H1 (cell line): ENCODE data around the gene ENAH. TPM values are rescaled to one million over a fixed set of nuclear protein-coding genes. Genes with fewer than 3 reads are reported as not detected.

Experiments used
- CBX5 ChIP-seq: fragments of 300-800, 300-1000 bp; sonication (generic); IDR thresholded peaks from 2 replicates; pipeline ENCODE4 v1.7.1; 2016; ENCODE audit warnings: antibody characterized with exemption, low read length, low read depth
- EP300 ChIP-seq, 2 experiments: IDR thresholded peaks; 1 replicate in 1 of 2; 2 replicates in 1 of 2; pipeline ENCODE4 v1.6.1; 2011 to 2012; ENCODE audit warnings: low read depth in 2 of 2, low read length in 2 of 2, mild to moderate bottlenecking in 2 of 2, borderline replicate concordance in 1 of 2, inconsistent platforms in 1 of 2, moderate library complexity in 1 of 2
- EZH2 ChIP-seq: fragments of 200-600 bp; sonication (generic); IDR thresholded peaks from 2 replicates; pipeline ENCODE4 v1.7.1; 2012; ENCODE audit warnings: low read depth, mild to moderate bottlenecking, moderate library complexity, low read length, inconsistent platforms; ENCODE audit not compliant: severe bottlenecking
- NRF1 ChIP-seq: IDR thresholded peaks from 2 replicates; pipeline ENCODE4 v1.6.1; 2011; ENCODE audit warnings: mild to moderate bottlenecking, low read depth, low read length, improper control_type of control experiment
- RBBP5 ChIP-seq: IDR thresholded peaks from 2 replicates; pipeline ENCODE4 v1.7.1; 2012; ENCODE audit warnings: low read depth, mild to moderate bottlenecking, inconsistent platforms, low read length, moderate library complexity, borderline replicate concordance
- polyA plus RNA-seq, 7 experiments: library from polyadenylated mRNA; depleted of rRNA in 3 of 7; stranded (reverse) in 5 of 7; unstranded in 2 of 7; fragments of >200 nt in 5 of 7; fragments of 200-250 nt in 2 of 7; gene quantifications; 1 replicate in 5 of 7; 2 replicates in 1 of 7; 4 replicates in 1 of 7; pipeline versions ENCODE4 v1.2.1 to v1.2.3, GENCODE V29; 2011 to 2013; ENCODE audit warnings: missing spikeins in 2 of 7, mixed read lengths in 2 of 7
- total RNA-seq: library from RNA; stranded (reverse); fragmentation: NEBNext Ultra II Directional; extraction: Animal tissue kit (Norgen Biotek cat#: 25700); gene quantifications from 2 replicates; pipeline ENCODE4 v1.2.1, GENCODE V29; 2021

The ENAH gene
- total and polyA plus RNA-seq, 2 of the 8 experiments (the other 6 are each of a cell fraction or from before 2014, with no cell fraction given): 39.1 to 335 TPM

- TF ChIP-seq RBBP5 (no peak), CBX5 (no peak), EZH2 (no peak), EP300 (IDR thresholded peaks at IDR 0.05; ENCODE audit: borderline replicate concordance in 1 of 2, low read depth in 2 of 2, low read length in 2 of 2) (no peak), NRF1 (no peak)
- TF ChIP-seq, all 59 proteins: peak for 0
Measured at GRCh38 chr1:225548140-225548857, 104.6 kb downstream of the ENAH start (continued).
